ENCODE results near the gene MARK2.

MARK2 gene

DNA sequence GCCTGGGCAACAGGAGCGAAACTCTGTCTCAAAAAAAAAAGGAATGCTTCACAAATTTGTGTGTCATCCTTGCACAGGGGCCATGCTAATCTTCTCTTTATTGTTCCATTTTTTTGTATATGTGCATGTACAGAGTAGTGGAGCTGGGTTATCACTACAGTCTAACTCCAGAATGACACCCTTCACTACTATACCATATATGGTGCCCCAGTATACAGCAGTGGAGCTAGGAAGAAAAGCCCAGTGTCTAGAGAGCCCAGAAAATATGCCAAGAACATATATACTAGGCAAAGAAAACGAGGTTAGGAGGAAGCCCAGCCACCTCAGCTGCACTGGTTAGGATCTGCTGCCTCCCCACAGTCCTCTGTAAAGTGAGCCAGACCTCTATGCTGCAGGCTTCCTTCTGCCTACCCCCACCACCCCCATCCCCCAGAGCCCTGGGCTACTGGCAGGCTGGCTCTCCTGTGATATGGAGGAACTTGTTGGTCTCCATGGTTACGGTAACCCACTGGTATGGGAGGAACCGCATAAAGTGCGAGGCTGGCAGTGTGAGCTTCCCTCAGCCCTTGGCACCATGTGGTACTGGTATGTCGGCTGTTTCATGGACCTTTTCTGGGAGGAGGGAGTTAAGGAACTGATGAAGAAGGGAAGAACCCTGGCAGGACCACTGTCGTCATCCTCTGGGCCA lies 43.8 kb downstream of the MARK2 start:
- no peak for DNase-seq (ENCODE audit: low spot score)

DNA sequence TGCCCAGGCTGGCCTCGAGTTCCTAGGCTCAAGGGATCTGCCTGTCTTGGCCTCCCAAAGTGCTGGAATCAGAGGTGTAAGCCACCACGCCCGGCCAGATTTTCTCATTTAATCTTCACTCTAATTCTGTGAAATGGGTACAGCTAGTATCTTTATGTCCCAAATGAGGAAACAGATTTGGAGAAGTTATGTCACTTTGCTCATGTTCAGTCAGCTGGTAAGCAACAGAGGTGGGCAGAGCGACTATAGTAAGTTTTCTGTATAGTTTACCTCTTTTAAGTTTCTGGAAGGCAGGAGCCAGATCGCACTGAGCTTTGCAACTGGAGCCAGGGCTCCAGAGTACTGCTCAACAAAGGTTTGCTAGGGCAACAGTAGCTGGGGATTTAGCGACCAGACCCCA lies 44.9 kb downstream of the MARK2 start:
- no peak for DNase-seq (ENCODE audit: low spot score)

DNA sequence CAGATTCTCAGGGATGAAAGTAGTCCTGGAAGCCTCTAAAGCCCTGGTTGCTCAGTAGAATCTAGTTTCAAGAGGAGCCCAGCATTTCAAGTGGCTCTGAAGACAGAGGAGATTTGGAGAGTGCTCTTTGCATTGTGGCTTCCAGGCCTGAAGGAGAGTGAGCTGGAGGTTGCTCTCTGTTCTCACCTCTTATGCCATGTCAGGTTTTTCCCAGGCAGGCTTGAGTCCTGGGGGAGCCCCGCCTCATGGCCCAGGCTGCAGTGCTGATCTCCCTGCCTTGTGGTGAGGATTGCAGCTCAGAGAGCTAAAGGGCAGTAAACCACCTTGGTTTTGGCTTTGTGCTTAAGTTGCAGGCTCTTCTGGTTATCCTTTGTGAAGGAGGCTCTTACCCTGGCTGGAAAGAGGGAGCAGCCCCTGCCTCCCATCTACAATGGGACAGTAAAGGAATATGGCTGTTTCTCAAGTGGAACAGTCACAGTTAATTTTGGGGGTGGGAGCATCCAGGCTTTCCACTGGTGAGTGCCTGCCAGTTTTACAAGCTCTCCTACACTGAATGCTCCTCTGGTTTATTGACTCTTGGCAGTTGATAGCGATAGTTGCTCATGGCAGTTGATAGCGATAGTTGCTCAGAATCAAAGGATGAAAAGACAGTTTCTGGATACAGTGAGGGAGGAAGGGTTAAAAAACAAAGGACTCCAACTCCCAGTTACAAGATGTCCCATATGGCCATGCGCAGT lies 45.5 kb downstream of the MARK2 start:
- no peak for DNase-seq (ENCODE audit: low spot score)

DNA sequence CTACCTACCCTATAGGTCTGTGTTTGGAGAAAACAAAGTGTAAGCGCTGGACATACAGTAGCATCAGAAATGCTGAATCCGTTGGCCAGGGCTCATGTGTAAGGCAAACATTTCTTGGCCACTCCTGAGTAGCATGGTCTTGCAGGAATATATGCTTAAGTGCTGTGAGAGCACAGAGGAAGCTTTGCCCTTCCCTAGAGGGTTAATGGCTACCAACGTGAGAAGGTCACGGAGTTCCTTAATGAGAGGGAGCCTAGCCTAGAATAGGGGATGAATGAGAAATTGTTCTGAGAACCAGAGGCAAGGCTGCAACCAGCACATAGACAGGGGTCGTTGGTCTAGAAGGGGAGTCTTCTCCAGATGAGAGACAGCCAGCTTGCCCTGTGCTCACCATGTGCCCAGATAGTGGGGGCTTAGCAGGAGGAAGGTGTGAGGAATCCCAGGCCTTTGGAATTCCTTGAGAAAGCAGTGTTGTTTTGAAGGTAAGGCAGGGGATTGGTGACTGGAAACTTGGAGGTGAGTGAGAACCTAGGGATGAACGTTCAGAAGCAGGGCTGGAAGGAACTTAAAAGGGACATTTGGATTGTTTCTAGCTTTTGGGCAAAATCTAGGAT lies 48.6 kb downstream of the MARK2 start:
- DNase-seq (ENCODE audit: low spot score) = no peak

DNA sequence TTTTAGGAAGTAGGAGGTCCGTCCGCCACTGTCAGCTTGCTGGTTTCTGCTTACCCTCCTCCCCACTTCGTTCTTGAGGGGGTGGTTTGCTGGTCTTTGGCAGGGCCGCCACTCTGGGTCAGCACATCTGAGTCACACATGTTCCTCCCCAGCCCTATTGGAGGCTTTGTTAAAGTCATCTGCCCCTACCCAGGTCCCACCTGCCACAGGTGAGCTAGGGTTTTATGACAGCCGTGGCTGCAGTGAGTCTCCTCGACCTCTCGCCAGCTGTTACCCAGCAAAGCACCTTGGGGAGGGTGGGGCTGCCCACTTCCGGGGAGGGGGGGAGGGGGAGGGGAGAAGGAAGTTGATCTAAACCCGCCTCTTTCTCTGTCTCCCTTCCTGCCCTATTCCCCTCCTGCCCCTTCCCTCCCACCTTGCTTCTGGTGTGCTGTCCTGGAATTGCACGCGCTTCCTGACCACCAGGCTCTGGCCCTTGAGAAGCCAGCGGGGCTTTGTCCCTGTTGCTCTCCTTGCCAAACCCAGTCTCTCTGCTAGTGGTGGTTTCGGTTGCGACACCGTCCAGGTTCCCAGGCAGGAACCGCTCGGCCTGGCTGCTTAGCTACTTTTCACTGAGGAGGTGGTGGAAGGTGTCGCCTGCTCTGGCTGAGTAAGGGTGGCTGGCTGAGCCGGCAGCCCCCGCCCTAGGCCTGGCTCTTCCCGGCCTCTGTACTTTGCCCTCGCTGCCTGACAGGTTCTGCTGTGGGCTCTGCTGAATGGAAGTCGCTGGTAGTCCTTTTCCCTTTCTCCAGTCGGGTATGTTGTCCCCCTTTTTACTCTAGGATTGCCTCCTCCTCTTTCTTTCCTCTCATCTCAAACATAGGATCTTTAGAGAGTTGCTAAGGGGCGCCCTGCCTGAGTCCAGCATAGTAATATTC lies 49.5 kb downstream of the MARK2 start:
- DNase-seq (ENCODE audit: low spot score) = peak; percentile 78

DNA sequence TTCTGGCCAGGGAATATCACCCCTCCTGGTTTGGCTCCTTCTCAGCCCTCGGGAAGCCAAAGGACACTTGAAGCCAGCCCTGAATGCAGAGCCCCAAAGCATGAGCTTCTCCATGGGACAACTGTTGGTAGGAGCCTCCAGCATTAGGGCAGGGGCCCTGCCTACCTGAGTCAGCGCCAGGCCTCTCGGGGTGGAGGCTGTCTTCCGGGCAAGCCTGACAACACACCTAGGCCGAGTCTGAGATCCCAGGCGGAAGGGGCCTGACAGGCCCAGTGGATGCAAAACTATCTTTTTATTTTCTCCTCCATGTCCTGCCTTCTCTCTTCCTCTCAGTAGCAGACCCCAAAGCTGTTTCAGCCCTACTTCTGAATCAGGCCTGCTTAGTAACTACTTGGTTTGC lies 50.4 kb downstream of the MARK2 start:
- no peak for DNase-seq (ENCODE audit: low spot score)

DNA sequence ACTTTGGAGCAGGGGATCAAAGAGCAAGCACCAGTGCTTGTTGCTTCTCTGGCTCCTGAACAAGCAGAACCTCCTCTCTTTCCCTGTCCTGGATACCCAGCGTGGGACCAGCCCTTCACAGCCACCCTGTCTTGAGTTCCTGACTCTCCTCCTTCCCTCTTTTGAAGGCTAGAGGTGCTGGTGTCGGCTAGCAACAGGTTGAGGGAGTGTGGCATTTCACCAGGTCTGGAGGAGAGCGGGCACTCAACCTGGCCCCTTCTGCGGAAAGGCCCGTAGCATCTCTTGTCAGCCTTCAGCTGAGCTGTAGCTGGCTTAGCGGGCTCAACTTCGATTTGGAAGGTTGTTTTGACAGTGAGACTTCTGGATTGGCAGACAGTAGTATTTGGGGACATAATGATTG lies 51.5 kb downstream of the MARK2 start:
- no peak for DNase-seq (ENCODE audit: low spot score)

DNA sequence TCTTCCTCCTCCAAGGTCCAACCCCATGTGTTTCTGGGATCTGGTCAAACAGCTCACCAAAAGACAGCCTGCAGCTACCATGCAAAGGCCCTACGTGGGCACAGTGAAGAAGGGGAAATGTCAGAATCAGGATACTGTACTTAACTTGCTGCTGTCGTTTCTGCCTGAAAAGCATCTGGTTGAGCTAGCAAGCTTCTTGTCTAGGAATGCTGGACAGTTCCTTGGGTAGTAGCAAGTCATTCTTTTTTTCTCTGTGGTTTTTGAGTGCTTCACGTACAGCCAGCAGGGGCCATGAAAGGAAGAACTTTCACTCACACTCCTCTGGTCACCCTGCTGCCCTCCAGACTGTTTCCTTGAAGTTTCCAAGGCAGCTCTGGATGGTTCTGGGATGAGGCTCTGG lies 53.3 kb downstream of the MARK2 start:
- DNase-seq (ENCODE audit: low spot score) = no peak

DNA sequence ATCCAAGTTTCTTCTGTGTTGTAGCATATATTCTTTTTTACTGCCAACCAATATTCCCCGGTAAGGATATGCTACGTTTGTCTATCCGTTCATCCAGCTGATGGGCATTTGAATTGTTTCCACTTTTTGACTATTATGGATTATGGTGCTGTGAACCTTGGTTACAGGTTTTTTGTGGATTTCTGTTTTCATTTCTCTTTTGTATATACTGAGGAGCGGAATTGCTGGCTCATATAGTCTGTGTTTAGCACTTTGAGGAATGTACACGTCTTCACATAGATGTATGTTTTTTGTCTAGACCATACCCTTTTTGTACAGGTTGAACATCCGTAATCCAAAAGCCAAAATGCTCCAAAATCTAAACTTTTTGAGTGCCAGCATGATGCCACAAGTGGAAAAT lies 54.4 kb downstream of the MARK2 start:
- no peak for DNase-seq (ENCODE audit: low spot score)

DNA sequence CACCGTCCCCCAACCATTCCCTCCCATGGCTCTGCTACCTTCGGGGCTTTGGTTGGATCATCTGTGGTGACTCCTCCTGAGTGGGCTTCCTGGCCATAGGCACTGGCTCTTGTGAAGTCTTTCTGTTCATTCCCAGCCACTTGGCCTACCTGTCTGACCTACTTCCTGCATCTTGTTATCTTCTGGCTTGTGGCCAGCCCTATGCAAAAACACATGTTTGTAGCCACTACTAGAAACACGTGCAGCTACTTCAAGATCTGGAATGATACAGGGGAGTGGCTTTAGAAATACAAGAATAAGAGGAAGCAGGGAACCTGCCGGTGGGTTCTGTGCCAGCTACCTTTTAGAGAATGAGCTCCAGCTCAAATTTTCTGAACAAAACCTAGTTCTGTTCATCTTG lies 57.2 kb downstream of the MARK2 start:
- DNase-seq (ENCODE audit: low spot score) = no peak

DNA sequence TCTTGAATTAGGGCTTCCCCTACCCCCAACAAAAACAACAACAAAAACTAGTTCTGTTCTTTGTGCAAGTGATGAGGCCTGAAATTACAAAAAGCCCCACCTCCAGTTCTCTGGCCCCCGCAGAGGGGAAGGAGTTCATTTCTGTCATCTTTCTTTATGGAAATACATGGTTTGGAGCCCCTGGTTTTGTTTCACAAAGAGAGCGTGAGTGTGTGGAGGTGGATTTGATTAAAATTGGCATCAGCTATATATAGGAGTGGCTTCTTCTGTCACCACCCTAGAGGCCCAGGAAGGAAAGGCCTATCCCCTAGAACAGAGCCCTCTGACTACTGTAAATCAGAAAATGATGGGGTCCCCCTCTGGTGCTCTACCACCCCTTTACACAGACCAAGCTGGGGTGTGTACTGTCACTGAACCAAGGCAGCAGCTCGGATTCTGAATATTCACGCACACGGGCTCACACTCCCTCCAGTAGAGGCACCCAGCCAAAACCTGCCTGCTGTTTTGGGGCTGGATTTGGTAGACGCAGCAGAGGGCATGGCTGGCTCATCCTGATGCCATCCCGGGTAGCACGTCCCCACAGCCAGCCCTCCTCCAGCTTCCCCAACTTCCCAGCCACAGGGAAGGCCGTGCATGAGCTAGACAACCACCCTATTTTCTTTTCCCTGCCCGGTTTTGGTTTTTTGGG lies 58.7 kb downstream of the MARK2 start:
- no peak for DNase-seq (ENCODE audit: low spot score)

DNA sequence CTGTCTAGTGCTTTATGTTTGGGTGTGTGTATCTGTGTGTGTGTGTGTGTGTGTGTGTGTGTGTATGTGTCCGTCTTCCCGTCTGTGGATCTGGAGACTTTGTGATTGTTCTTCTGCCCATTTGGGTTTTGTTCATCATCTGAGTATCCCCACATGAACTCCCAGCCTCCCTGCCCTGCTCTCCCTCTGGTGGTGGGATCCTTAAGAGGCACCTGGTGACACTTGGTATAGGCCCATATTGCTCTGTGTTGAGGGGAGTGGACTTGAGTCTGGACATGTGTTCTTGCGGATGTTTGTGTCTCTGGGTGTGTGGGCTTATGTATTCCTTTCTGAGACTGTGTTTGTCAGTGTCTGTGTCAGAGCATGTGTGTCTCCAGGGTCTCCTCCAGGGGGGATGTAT lies 62.8 kb downstream of the MARK2 start:
- DNase-seq (ENCODE audit: low spot score) = no peak

DNA sequence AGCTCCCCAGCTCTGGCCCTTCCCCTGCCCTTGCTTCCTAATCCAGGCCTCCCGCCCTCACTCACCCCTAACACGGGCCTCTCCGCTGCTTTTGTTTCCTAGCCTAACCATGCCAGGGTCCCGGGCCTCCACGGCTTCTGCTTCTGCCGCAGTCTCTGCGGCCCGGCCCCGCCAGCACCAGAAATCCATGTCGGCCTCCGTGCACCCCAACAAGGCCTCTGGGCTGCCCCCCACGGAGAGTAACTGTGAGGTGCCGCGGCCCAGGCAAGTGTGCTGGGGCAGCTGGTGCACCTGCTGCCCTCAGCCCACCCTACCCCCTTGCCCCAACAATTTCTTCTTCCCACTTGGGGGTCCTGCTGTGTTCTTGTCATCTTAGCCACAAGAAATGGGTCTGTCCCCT lies 65.0 kb downstream of the MARK2 start:
- no peak for DNase-seq (ENCODE audit: low spot score)

DNA sequence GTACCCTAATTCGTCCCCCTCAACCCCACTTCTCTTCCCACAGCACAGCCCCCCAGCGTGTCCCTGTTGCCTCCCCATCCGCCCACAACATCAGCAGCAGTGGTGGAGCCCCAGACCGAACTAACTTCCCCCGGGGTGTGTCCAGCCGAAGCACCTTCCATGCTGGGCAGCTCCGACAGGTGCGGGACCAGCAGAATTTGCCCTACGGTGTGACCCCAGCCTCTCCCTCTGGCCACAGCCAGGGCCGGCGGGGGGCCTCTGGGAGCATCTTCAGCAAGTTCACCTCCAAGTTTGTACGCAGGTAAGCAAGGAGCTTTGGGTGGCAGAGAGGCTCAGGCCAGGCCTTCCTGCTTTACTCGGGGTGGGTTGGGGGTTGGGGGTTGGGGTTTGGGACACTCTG lies 65.8 kb downstream of the MARK2 start:
- DNase-seq (ENCODE audit: low spot score) = no peak

DNA sequence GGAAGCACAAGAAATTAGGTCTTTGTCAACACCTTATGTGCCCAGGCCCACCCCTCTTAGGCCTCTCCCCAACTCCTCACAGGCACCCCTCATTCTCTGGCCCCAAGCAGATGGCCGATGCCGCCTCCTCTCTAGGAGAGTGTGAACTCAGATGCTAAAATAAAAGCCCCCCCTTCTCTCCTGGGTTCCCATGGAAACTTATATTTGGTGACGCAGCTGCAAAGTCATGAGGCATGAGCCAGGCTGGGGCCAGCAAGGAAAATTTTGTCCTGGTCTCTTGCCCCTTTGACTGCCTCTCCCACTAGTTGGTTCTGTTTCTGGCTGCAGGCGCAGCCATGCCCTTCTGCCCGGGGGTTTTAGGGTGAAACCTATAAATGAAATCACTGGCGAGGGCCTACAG lies 66.3 kb downstream of the MARK2 start:
- DNase-seq (ENCODE audit: low spot score) = peak; percentile 51

DNA sequence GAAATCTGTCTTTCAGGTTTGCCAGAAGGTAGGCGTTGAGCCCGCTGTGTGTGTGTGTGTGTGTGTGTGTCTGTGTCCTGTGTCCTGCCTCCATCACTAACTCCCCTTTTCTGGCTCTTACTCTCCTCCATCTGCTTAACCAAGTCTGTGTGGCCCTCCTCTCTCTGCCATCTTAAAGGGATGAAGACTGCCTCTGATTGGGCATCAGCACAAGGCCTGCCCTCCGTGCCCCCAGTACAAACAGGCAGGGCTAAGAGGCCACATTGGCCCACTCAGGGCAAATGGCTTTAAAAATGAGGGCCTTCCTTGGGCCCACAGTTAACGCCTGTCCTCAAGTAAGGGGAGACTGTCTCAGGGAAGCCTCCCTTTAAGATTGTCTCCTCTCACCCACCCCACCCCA lies 67.2 kb downstream of the MARK2 start:
- DNase-seq (ENCODE audit: low spot score) = no peak

DNA sequence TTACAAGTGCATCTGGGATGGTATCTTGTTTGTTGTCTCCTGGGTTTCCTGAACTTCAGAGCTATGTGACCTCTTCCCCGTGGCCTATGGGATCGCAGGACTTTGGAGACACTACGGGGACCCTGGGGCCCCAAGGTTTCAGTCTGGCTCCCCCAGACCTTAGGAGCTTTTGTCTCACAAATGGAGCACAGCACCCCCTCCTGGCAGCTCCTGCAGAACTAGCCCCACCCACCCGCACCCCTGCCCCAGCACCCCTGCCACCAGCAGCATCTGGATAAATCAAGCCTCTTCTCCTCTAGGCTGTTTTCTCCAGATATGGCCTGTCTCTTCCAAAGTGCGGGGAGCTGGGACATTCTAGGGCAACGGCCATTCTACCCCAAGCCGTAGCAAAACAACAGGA lies 67.7 kb downstream of the MARK2 start:
- peak; percentile 57 for DNase-seq (ENCODE audit: low spot score)

DNA sequence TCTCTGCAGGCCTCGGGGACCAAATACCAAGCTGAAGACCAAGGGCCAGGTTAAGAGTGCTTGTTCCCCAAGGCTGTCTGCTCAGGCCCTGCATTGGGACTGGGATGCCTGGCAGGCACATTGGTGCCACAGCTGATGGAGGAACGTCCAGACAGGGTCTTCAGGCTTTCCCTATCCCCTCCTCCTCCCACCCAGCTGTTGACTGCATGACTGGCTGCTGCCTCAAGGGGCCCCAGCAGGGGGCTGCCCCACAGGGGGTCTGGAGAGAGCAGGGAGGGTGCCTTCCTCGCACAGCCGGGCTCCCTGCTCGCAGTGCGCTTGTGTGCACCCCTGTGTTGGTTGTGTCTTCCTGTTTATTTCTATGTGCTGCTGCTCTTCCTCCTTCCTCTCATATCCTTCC lies 68.2 kb downstream of the MARK2 start:
- no peak for DNase-seq (ENCODE audit: low spot score)

DNA sequence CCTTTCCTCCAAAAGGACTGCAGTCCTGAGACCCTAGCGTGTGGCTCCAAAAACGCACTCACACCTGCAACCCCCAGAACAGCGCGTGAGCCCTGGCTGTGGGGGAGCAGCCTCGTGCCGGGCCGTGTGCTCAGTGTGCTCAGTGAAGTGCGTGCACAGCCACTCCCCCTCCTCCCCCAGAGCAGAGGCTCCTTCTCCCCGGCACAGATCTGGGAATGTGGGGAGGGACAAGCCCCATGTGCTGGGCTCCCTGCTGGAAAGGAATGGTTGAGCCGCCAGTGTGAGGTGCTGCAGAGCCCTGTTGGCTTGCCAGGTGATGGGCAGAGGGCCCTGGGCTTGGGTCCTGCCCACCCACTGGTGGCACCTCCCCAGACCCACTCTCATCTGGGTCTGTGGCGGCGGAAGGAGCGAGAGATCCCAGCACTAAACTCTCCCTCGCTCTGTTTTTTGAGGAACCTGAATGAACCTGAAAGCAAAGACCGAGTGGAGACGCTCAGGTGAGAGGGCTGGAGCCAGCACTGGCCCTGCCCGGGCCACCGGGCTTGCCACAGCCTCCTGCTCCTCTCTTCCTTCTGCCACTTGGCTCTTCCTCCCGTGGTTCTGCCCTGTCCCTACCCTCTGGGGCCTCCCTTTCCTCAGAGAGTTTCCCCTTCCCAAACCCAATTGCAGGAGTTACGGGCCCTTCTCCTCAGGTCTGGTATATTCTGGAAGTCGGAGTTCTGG lies 69.1 kb downstream of the MARK2 start:
- no peak for DNase-seq (ENCODE audit: low spot score)

DNA sequence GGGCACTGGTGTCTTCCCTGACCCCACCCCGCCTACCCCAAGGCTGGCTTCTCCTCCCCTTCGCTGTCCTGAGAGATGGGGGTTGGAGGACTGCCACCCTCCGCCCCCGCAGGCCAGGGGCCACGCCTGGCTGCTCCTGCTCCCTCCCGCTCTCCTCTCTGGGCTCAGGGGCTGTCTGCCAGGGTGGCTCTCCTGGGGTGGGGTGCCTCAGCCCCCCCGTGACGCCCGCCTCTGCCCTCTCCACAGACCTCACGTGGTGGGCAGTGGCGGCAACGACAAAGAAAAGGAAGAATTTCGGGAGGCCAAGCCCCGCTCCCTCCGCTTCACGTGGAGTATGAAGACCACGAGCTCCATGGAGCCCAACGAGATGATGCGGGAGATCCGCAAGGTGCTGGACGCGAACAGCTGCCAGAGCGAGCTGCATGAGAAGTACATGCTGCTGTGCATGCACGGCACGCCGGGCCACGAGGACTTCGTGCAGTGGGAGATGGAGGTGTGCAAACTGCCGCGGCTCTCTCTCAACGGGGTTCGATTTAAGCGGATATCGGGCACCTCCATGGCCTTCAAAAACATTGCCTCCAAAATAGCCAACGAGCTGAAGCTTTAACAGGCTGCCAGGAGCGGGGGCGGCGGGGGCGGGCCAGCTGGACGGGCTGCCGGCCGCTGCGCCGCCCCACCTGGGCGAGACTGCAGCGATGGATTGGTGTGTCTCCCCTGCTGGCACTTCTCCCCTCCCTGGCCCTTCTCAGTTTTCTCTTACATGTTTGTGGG lies 69.9 kb downstream of the MARK2 start:
- no peak for DNase-seq (ENCODE audit: low spot score)

Data from AG20443 (cell line).